ENCODE data around the gene ULK3. TPM values are rescaled to one million over a fixed set of nuclear protein-coding genes. Genes with fewer than 3 reads are reported as not detected.
A peak's percentile ranks its signal among the peaks of the same experiment; 100 is the strongest.

ULK3 gene, protein sequence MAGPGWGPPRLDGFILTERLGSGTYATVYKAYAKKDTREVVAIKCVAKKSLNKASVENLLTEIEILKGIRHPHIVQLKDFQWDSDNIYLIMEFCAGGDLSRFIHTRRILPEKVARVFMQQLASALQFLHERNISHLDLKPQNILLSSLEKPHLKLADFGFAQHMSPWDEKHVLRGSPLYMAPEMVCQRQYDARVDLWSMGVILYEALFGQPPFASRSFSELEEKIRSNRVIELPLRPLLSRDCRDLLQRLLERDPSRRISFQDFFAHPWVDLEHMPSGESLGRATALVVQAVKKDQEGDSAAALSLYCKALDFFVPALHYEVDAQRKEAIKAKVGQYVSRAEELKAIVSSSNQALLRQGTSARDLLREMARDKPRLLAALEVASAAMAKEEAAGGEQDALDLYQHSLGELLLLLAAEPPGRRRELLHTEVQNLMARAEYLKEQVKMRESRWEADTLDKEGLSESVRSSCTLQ
- total RNA-seq: 10 to 100 TPM; 28.3 to 48.8 (median 48.0) TPM

GRCh38 chr15:74842581-74843444, at the start of gene ULK3:
ULK3 (minus strand) TSS chr15:74843156; CDS start chr15:74843105, 51 bp downstream.
- peak within 1 kb of the TSS; percentile 86 to 93 for H3K27ac ChIP-seq
- H3K4me3 ChIP-seq: peak within 1 kb of the TSS; percentile 87 to 94 (median 89)
- no peaks in the 10 kb centered on the region for H3K9me3 ChIP-seq
- H3K27me3 ChIP-seq: no peaks in the 10 kb centered on the region
- peak; percentile 81 to 89 for DNase-seq (ENCODE audit: low spot score in 2 of 2)
- intact Hi-C loops (cut with DNase I; ENCODE audit: low total_unique reads): no loop called here
- TF ChIP-seq, protein P1, sequence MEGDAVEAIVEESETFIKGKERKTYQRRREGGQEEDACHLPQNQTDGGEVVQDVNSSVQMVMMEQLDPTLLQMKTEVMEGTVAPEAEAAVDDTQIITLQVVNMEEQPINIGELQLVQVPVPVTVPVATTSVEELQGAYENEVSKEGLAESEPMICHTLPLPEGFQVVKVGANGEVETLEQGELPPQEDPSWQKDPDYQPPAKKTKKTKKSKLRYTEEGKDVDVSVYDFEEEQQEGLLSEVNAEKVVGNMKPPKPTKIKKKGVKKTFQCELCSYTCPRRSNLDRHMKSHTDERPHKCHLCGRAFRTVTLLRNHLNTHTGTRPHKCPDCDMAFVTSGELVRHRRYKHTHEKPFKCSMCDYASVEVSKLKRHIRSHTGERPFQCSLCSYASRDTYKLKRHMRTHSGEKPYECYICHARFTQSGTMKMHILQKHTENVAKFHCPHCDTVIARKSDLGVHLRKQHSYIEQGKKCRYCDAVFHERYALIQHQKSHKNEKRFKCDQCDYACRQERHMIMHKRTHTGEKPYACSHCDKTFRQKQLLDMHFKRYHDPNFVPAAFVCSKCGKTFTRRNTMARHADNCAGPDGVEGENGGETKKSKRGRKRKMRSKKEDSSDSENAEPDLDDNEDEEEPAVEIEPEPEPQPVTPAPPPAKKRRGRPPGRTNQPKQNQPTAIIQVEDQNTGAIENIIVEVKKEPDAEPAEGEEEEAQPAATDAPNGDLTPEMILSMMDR (IDR thresholded peaks at IDR 0.05): peak in 2 of 3 donors; percentile 46 to 85
- no peak for TF ChIP-seq POLR2A (IDR thresholded peaks at IDR 0.05)
- peak; percentile 49 to 67 (median 59) for TF ChIP-seq POLR2AphosphoS5 (IDR thresholded peaks at IDR 0.05)
- no peaks in the 10 kb centered on the region for H3K36me3 ChIP-seq
- H3K4me1 ChIP-seq: peaks cover 0 to 12% of the 10 kb centered on the region in 2 donors

DNA sequence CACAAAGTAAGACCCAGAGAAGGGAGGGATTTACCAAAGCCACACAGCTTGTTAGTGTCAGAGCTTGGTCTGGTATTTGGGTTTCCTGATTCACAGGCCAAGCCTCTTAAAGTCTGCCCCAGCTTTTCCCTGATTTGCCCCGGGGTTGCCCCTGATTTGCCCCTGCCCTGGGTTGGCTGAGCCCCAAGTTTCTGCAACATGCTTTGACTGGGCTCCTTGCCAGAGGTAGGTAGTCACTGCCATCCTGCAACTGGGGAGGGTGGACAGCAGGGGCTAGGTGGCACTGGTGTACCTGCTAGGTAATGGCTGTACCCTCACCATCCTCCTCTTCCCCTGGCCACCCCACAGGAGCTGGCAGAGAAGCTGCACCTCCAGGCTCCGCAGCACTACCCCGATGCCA, 49.4 kb upstream of the ULK3 start:
- H3K27ac ChIP-seq: no peak overlapping the region
- TF ChIP-seq, protein P1 (IDR thresholded peaks at IDR 0.05): no peak
- TF ChIP-seq POLR2AphosphoS5 (IDR thresholded peaks at IDR 0.05): no peak
- TF ChIP-seq POLR2A (IDR thresholded peaks at IDR 0.05): no peak
- peaks cover 0 to 7% of the 10 kb centered on the region in 2 donors for H3K4me1 ChIP-seq
- no peak overlapping the region for H3K4me3 ChIP-seq
- H3K27me3 ChIP-seq: no peaks in the 10 kb centered on the region
- intact Hi-C loops (cut with DNase I; ENCODE audit: low total_unique reads): no loop called here
- no peaks in the 10 kb centered on the region for H3K36me3 ChIP-seq
- DNase-seq (ENCODE audit: low spot score in 2 of 2): no peak
- no peaks in the 10 kb centered on the region for H3K9me3 ChIP-seq

DNA sequence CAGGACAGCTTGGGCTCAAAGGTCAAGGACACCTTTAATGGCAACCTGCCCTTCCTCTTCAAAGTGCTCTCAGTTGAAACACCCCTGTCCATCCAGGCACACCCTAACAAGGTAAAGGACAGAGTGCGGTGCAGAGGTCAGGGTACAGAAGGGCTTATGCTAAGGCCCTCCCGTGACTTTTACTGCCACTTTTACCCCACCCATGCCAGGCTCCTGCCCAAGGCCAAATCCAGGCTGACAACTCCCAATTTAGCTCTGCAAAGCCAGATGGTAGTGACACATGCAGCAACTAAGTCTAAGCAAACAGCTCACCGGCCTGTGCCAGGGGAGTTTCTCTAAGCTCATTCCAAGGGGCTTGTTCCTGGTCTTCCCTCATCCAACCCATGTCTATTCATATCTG, 48.5 kb upstream of the ULK3 start:
- H3K4me3 ChIP-seq: no peak overlapping the region
- H3K9me3 ChIP-seq: no peaks in the 10 kb centered on the region
- intact Hi-C loops (cut with DNase I; ENCODE audit: low total_unique reads): no loop called here
- TF ChIP-seq POLR2A (IDR thresholded peaks at IDR 0.05) (no peak), POLR2AphosphoS5 (IDR thresholded peaks at IDR 0.05) (no peak)
- no peak overlapping the region for H3K27ac ChIP-seq
- peaks cover 0 to 7% of the 10 kb centered on the region in 2 donors for H3K4me1 ChIP-seq
- no peak for DNase-seq (ENCODE audit: low spot score in 2 of 2)
- H3K36me3 ChIP-seq: no peaks in the 10 kb centered on the region
- H3K27me3 ChIP-seq: no peaks in the 10 kb centered on the region

DNA sequence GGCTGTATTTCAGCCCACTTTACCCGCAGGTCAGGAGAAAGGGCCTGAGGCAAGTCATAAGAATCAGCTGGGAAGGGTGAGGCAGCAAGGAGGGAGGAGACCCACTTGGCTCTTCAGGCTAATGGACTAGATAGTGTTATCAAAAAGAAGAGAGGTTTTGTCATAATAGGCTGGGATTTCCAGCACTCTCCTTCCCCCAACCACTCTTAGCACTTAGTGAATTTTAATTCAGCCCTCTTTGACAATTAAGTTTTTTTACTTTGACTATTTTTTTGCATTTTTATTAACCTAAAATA, 47.7 kb upstream of the ULK3 start:
- Histone ChIP-seq H3K4me1 (peaks cover 0 to 7% of the 10 kb centered on the region in 2 donors), H3K27ac (peak overlapping the region; percentile 77 to 89), H3K9me3 (no peaks in the 10 kb centered on the region), H3K27me3 (no peaks in the 10 kb centered on the region), H3K36me3 (no peaks in the 10 kb centered on the region), H3K4me3 (peak overlapping the region; percentile 88 to 97 (median 91))
- intact Hi-C loops (cut with DNase I; ENCODE audit: low total_unique reads): no loop called here
- no peak for DNase-seq (ENCODE audit: low spot score in 2 of 2)
- TF ChIP-seq POLR2AphosphoS5 (IDR thresholded peaks at IDR 0.05) (no peak), POLR2A (IDR thresholded peaks at IDR 0.05) (no peak)
- TF ChIP-seq, protein P1 (IDR thresholded peaks at IDR 0.05): no peak

GRCh38 chr15:74889883-74890664, 47.1 kb upstream of the ULK3 start, which contains the start of gene MPI:
MPI (plus strand) TSS chr15:74890042; CDS start chr15:74890074, 32 bp downstream.
- peak within 1 kb of the TSS; percentile 77 to 89 for H3K27ac ChIP-seq
- TF ChIP-seq, protein P1 (IDR thresholded peaks at IDR 0.05): peak; percentile 13 to 39 (median 31)
- TF ChIP-seq POLR2AphosphoS5 (IDR thresholded peaks at IDR 0.05) (peak in 1 of 3 donors; percentile 46), POLR2A (IDR thresholded peaks at IDR 0.05) (no peak)

More at GRCh38 chr15:74889883-74890664, 47.1 kb upstream of the ULK3 start, which contains the start of gene MPI:
- H3K27me3 ChIP-seq: no peaks in the 10 kb centered on the region
- DNase-seq (ENCODE audit: low spot score in 2 of 2): peak; percentile 47 to 74
- peak within 1 kb of the TSS; percentile 88 to 97 (median 91) for H3K4me3 ChIP-seq
- no peaks in the 10 kb centered on the region for H3K9me3 ChIP-seq
- intact Hi-C loops (cut with DNase I; ENCODE audit: low total_unique reads): no loop called here
- peaks cover 0 to 7% of the 10 kb centered on the region in 2 donors for H3K4me1 ChIP-seq
- no peaks in the 10 kb centered on the region for H3K36me3 ChIP-seq
